ENCODE results near the gene CIB4.

GRCh38 chr2:26550276-26551015, 90.7 kb downstream of the CIB4 start:
- TF ChIP-seq POLR2A (IDR thresholded peaks at IDR 0.05; ENCODE audit: low read length): no peak
- no peak for TF ChIP-seq GATA1 (IDR thresholded peaks at IDR 0.05; ENCODE audit: low read depth, low read length)
